ENCODE results near the gene SULF2.

Gene SULF2

DNA sequence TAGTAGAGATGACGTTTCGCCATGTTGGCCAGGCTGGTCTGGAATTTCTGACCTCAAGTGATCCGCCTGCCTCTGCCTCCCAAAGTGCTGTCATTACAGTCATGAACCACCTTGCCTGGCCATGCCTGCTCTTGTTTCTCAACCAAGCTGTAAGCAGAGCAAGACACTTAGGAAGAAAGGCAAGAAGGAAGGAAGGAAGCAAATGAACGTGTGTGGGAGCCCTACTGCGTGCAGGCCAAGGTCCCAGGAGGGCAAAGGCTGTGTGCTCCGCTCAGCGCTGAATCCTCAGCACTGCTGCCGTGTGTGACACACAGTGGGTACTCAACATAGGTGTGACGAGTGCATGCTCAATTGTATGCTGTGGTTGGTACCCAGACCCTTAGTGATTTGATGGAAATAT is 47.4 kb downstream of the SULF2 start:
- Histone ChIP-seq H3K4me3 (ENCODE audit: low read depth, low read length) (no peak overlapping the region), H3K4me1 (no peaks in the 10 kb centered on the region), H3K27me3 (no peaks in the 10 kb centered on the region), H3K9me3 (no peaks in the 10 kb centered on the region), H3K36me3 (peaks cover 10% of the 10 kb centered on the region; the same call in 1 of the 2 replicates)
- no peak for DNase-seq
- TF ChIP-seq, protein P1, sequence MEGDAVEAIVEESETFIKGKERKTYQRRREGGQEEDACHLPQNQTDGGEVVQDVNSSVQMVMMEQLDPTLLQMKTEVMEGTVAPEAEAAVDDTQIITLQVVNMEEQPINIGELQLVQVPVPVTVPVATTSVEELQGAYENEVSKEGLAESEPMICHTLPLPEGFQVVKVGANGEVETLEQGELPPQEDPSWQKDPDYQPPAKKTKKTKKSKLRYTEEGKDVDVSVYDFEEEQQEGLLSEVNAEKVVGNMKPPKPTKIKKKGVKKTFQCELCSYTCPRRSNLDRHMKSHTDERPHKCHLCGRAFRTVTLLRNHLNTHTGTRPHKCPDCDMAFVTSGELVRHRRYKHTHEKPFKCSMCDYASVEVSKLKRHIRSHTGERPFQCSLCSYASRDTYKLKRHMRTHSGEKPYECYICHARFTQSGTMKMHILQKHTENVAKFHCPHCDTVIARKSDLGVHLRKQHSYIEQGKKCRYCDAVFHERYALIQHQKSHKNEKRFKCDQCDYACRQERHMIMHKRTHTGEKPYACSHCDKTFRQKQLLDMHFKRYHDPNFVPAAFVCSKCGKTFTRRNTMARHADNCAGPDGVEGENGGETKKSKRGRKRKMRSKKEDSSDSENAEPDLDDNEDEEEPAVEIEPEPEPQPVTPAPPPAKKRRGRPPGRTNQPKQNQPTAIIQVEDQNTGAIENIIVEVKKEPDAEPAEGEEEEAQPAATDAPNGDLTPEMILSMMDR (IDR thresholded peaks at IDR 0.05; ENCODE audit: low read depth, low read length): no peak

DNA sequence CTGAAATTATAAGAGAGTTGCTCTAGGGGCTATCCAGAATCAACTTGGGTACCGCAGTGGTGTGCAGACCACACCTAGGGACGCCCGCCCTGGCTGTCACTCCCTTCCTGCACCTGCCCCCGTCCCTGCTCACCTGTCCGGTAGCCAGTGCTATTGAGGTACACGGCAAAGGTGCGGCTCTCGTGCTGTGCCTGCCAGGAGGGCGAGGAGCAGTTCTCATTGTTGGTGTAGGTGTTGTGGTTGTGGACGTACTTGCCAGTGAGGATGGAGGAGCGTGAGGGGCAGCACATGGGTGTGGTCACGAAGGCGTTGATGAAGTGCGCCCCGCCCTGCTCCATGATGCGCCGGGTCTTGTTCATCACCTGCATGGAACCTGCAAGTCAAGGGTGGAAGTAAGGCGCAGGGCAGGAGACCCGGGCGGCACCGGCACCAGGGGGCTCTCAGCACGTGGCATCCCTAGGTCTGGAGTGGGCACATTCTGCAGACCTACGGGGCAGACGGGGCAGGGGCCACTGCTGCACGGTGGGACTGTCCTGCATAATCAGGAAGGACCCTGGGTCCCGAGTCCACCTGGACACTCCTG is 48.6 kb downstream of the SULF2 start:
- no peaks in the 10 kb centered on the region for H3K27me3 ChIP-seq
- DNase-seq: no peak
- TF ChIP-seq, protein P1 (IDR thresholded peaks at IDR 0.05; ENCODE audit: low read depth, low read length): no peak
- H3K36me3 ChIP-seq: peaks cover 10% of the 10 kb centered on the region; the same call in 1 of the 2 replicates
- no peak overlapping the region for H3K4me3 ChIP-seq (ENCODE audit: low read depth, low read length)
- no peaks in the 10 kb centered on the region for H3K9me3 ChIP-seq
- H3K4me1 ChIP-seq: no peaks in the 10 kb centered on the region

DNA sequence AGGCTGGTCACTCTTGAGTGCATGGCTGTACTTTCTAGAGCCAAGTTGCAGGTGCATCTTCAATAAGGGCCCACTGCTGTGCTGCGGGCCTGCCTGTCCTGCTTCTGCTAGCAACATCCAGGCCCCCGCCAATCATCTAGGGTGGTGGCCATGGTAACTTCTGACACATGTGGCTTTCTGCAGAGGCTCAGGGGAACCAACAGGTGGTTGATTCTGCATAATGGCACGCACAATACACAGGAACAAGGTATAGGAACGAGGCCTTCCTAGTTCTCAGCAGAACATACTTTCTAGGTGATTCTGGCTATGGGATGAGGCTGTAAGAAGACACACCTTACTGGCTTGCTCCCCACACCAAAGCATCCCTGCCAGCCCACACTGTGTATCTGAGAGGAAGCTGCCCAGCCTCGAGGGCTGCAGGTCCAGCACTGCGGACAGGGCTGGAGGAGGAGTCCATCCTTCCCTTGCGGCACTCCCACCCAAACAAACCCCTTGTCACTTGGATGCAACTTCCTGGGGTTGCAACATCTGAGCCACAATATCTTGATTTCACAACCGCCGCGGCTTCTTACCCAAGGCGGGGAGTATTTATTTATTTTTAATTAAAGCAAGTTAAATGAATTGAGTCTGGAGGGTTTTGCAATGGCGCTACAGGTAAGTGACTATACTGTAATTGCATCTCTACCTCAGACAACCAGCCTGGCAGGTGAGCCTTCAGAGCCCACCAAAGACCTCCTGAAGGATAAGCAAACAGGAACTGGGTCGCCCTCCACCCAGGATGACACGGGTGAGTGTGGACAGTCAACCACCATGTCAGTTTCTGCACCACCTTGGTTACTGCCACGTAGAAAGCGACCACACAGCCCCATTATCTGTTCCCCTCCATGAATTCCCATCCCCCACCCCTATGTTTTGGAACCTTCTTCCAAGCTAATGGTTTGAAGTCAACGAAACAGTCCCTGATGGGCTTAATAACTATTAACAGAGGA is 49.6 kb downstream of the SULF2 start:
- no peaks in the 10 kb centered on the region for H3K9me3 ChIP-seq
- H3K4me3 ChIP-seq (ENCODE audit: low read depth, low read length): no peak overlapping the region
- H3K27me3 ChIP-seq: no peaks in the 10 kb centered on the region
- DNase-seq: no peak
- peaks cover 10% of the 10 kb centered on the region; the same call in 1 of the 2 replicates for H3K36me3 ChIP-seq
- H3K4me1 ChIP-seq: no peaks in the 10 kb centered on the region
- TF ChIP-seq, protein P1 (IDR thresholded peaks at IDR 0.05; ENCODE audit: low read depth, low read length): no peak

DNA sequence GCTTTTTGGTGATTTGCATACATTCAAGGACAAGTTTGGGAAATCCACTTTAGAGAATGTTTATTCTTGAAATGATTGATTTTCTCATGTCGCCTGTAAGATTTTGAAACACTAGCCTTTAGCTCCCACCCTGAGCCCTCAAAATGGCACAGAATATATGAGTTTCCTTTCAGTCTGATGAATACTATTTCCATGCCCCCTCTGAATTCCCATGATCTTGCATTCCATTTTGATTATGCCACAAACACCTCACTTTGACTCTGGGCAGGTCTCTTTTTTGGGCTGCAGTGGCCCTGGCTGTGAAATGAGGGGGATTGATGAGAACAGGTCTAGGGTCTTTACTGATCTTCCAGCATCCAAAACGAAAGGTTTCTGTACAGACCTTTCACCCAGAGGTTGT is 50.4 kb downstream of the SULF2 start:
- Histone ChIP-seq H3K4me3 (ENCODE audit: low read depth, low read length) (no peak overlapping the region), H3K36me3 (peaks cover 10% of the 10 kb centered on the region; the same call in 1 of the 2 replicates), H3K9me3 (no peaks in the 10 kb centered on the region), H3K4me1 (no peaks in the 10 kb centered on the region), H3K27me3 (no peaks in the 10 kb centered on the region)
- DNase-seq: no peak
- TF ChIP-seq, protein P1 (IDR thresholded peaks at IDR 0.05; ENCODE audit: low read depth, low read length): no peak

DNA sequence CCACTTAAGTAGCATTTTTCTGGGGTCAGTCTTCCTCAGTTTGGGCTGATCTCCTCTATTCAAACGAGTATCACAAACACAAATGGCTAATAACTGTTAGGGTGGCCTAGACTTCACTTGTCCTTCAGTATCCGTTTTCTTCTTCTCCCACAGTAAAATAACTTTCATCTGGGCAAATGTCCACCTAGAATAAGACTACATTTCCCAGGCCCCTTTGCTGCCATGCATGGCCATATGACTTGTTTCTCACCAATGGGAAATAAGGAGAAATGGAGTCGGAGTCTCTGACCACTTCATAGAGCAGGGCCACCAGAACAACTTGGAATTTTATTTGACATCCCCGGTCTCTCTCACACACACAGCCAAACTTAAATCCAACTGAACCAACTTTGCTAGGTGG is 51.4 kb downstream of the SULF2 start:
- Histone ChIP-seq H3K9me3 (no peaks in the 10 kb centered on the region), H3K27me3 (no peaks in the 10 kb centered on the region), H3K36me3 (peaks cover 10% of the 10 kb centered on the region; the same call in 1 of the 2 replicates), H3K4me3 (ENCODE audit: low read depth, low read length) (no peak overlapping the region), H3K4me1 (no peaks in the 10 kb centered on the region)
- no peak for DNase-seq
- TF ChIP-seq, protein P1 (IDR thresholded peaks at IDR 0.05; ENCODE audit: low read depth, low read length): no peak

All from BE2C (cell line).